ENCODE data around the gene TTC19.
"Not testable (repeated sequence)": the region's sequence is repeated elsewhere in the genome, so short reads cannot be mapped to it uniquely, and the experiment has no call there.

The TTC19 gene

DNA sequence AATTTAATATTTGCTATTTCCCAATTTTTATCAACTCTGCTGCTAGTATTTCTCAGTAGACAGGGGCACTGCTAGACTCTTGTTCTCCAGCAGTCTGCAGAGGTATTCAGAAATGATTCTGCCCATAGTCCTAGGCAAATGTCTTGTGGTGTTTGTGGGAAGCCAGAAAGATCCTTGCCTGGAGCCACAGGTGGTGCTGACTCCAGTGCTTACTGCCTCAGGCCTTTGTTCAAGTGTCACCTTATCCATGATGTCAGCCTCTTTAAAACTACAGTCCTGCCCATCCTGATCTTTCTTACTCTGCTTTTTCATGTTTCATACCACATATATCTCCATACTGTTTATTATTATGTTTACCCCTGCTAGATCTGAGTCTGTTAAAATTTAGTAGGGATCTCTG lies 26.6 kb upstream of the TTC19 start:
- no peak for DNase-seq

DNA sequence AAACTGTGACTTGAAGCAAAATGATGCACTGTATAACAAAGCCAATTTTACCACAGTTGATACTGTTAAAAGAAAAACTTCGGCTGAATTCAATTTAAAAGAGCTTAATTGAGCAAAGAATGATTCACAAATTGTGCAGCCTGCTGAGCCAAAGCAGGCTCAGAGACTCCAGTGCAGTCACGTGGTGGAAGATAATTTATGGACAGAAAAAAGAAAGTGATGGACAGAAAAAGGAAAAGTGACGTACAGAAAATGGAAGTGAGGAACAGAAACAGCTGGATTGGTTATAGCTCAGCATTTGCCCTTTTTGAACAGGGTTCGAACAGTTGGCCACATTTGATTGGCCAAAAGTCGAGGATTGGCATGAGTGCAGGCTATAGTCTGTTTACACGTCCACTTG lies 25.8 kb upstream of the TTC19 start:
- no peak for DNase-seq

GRCh38 chr17:15977894-15978293 lies 21.7 kb upstream of the TTC19 start:
- no peak for DNase-seq

DNA sequence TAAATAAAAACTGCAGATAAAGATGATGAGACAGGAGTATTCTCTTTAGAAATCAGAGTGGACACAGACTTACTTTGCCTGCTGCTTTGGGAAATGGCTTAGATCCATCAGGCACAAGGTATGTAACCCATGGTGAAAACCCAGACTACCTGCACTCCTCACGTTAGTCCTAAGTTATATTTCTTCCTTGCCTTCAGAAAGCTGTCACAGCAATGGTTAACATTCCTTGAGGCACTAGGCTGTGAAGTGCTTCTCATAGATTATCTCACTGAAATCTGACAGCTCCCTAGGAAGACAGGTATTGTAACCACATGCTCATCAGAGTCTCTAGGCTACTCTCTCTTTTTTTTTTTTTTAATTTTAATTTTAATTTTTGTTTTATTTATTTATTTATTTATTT lies 21.0 kb upstream of the TTC19 start:
- no peak for DNase-seq

GRCh38 chr17:15979013-15979412 lies 20.6 kb upstream of the TTC19 start:
- DNase-seq, result not testable (repeated sequence)

GRCh38 chr17:15981208-15981607 lies 18.4 kb upstream of the TTC19 start:
- no peak for DNase-seq

GRCh38 chr17:15981646-15982580 lies 17.7 kb upstream of the TTC19 start:
- no peak for DNase-seq

DNA sequence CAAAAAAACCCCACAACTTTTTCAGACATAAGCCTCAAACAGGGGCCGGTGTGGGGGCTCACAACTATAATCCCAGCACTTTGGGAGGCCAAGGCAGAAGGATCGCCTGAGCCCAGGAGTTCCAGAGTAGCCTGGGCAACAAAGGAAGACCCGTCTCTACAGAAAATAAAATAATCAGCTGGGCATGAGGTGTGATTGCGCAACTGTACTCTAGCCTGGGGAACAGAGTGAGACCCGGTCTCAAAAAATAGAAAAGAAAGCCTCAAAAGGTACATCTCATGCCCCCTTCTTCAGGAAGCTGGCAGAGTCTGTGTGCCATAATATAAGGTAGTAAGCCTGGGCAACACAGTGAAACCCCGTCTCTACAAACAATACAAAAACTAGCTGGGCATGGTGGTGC lies 3.3 kb upstream of the TTC19 start:
- no peak for DNase-seq

GRCh38 chr17:15998031-15998562 lies 1.5 kb upstream of the TTC19 start:
- DNase-seq, result no peak

GRCh38 chr17:15999974-16000827 lies 577 bp downstream of the TTC19 start:
- no peak for DNase-seq

DNA sequence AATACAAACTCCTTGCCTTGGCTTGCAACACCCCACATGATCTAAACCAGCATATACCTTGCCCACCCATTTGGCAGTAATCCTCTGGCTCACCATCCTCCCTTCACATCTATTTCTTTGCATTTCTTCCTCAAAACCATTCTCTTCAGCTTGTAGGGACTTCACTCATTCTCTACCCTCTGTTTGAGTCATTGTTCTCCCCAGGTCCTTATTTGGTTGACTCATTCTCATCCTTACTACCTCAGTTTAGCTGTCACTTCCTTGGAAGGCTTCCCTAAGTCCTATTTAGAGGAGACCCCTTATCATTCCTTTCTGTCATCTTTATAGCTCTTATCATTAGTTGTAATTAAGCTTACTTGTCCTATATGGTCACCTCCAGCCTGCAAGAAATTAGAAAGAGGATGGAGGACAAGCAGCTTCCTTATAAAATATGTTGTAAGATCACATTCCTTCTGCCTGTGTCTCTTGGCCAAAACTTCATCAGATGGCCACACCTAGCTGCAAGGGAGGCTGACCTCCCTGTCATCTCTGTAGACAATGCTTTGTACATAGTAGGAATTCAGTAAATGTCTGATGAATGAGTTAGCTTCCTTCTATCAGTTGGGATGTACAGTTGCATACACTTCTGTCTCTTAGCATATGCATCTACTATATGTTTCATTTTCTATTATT lies 1.7 kb downstream of the TTC19 start:
- no peak for DNase-seq

DNA sequence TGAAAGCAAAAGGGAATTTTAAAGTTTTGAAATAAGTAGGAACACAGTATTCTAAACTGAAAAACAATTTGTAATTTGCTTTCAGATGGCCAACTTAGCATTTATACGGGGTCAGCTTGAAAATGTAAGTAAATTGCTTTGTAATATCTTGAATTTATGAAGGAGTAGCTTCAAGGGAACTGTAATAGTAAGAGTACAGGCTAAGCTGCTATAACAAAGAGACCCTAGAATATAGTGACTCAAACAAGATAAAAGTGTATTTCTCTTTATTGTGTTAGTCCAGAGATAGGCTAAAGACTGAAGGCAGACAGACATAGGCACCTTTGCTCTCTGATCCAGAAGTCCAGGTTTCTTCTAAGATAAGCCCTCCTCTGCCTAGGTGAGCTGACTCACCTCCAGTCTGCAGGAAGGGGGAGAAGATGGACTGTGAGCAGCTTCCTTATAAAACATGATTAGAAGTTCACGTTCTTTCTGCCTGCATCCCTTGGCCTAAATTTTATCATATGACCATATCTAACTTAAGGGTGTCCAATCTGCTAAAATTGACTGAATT lies 3.2 kb downstream of the TTC19 start:
- no peak for DNase-seq

GRCh38 chr17:16003841-16004240 lies 4.2 kb downstream of the TTC19 start:
- no peak for DNase-seq

DNA sequence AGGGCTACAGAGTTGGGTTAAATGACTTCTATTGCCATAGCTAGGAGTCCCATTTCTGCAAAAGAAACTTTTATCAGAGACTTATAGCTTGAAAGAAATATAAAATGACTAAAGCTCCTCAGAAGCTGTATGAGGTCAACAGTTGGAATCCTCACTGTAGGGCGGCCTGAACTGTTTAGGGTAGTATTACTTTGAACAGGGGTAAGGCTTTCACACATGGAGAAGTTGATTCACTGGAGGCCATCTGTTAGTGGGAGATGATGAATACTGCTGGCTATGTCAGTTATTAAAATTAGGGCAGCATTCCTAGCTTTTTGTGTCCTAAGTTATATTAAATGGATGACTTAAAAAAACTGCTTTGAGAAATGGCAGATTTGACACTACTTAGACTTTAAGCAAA lies 6.0 kb downstream of the TTC19 start:
- DNase-seq, result no peak

DNA sequence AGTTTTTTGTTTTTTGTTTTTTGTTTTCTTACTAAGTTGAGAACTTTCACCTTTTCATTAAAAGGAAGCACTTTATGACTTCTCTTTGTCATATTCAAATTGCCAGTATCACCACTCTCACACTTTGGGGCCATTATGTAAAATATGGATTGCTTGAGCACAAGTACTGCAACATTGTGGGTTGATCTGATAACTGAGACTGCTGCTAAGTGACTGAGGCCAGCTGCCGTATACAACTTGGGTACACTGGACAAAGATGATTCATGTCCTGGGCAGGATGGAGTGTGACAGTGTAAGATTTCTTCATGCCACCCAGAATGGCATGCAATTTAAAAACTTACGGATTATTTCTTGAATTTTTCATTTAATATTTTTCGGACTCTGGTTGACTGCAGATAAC lies 7.8 kb downstream of the TTC19 start:
- no peak for DNase-seq

DNA sequence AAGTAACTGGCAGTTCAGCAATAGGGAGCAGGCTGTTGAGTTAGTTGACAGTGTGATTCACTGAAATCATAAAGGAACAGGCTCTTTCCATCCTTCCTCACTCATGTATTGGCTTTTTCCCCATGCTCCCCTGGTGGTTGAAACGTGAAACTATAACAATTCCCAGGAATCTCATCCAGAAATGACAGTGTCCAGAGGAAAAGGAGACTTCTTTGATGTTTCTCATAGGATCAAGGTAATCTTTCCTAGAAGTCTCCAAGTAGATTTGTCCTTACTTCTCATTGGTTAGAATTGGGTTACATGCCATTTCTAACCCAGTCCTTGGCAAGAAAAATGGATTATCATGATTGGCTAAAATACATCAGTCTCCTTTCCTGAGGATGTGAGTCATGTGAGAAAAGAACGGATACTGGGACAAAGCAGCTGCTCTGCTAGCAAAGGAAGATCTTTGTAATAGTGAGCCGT lies 14.4 kb downstream of the TTC19 start:
- DNase-seq, result no peak

- no peak for DNase-seq
Observed at GRCh38 chr17:16019347-16019746, 19.7 kb downstream of the TTC19 start.

GRCh38 chr17:16023881-16024280 lies 24.3 kb downstream of the TTC19 start:
- DNase-seq, result no peak

- DNase-seq, result no peak
Observed at GRCh38 chr17:16025202-16025601, 25.6 kb downstream of the TTC19 start.

GRCh38 chr17:16026895-16027294 lies 27.3 kb downstream of the TTC19 start:
- no peak for DNase-seq

DNA sequence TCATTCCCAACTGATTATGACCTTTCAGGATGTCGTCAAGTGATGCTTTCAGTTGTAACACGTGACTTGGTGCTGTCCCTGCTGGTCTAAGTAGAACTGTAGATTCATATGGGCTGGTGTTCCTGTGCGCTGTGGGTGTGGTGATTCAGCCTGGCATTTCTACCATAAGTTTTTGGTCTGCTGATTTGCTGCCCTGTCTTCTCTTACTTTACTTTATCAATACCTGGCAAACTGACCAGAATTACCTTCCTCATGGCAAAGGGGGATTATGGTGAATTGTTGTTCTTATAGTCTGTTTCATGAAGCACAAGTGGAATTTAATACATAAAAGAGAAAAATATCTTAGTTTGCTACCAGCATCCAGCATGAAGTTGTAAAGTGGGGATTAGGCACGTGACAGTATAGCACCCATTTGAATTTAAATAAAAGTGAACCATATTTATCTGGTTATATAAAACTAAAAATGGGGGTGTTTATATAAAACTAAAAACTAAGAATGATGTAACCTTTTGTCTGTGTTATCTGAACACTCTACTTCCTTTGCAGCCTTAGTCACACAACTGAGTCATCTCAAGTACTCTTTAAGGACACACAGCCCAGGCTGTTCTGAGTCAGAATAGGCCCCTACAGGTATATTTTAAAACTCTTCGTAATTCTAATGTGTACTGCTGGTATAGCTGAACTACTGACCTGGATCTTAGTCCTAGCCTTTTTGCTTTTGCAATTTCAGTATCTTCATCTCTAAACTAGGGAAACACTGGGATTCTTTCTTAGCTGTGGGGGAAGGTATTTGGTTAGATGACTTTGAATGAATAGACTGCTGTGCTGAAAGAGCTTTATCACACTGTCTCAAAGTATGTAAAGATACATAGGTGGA lies 28.3 kb downstream of the TTC19 start:
- peak; percentile 14 for DNase-seq
